Glutamatergic neuron (in vitro differentiated cells): ENCODE measurements around the gene SP2. TPM values are rescaled to one million over a fixed set of nuclear protein-coding genes. Genes with fewer than 3 reads are reported as not detected.

ENCODE experiments used
- DNase-seq: peaks from one replicate; pipeline ENCODE4 v3.0.0; 2022
- H3K27ac Mint-ChIP-seq: one replicate; pipeline ENCODE4 v1.8.0; 2020; ENCODE audit warnings: mild to moderate bottlenecking, mixed read lengths, inconsistent platforms; ENCODE audit not compliant: unreplicated experiment
- H3K27me3 Mint-ChIP-seq: one replicate; pipeline ENCODE4 v1.8.0; 2020; ENCODE audit warnings: mild to moderate bottlenecking, moderate library complexity, mixed read lengths, inconsistent platforms; ENCODE audit not compliant: unreplicated experiment
- H3K36me3 Mint-ChIP-seq: one replicate; pipeline ENCODE4 v1.8.0; 2020; ENCODE audit warnings: mild to moderate bottlenecking, mixed read lengths, inconsistent platforms; ENCODE audit not compliant: unreplicated experiment
- H3K4me1 Mint-ChIP-seq: one replicate; pipeline ENCODE4 v1.8.0; 2020; ENCODE audit warnings: mild to moderate bottlenecking, low read depth, mixed read lengths, inconsistent platforms; ENCODE audit not compliant: unreplicated experiment
- H3K4me3 Mint-ChIP-seq: one replicate; pipeline ENCODE4 v1.8.0; 2020; ENCODE audit warnings: mild to moderate bottlenecking, mixed read lengths, inconsistent platforms; ENCODE audit not compliant: unreplicated experiment
- H3K9me3 Mint-ChIP-seq: one replicate; pipeline ENCODE4 v1.8.0; 2020; ENCODE audit warnings: mild to moderate bottlenecking, moderate library complexity, mixed read lengths, inconsistent platforms; ENCODE audit not compliant: unreplicated experiment
- CTCF ChIP-seq: fragments of 200-600 bp; sonication (generic); IDR thresholded peaks from one replicate; pipeline ENCODE4 v1.5.0; 2021; ENCODE audit not compliant: partially characterized antibody, unreplicated experiment
- total RNA-seq: library from RNA; stranded (reverse); fragmentation: NEBNext Ultra II Directional; extraction: Animal tissue kit (Norgen Biotek cat#: 25700); gene quantifications from one replicate; pipeline ENCODE4 v1.2.1, GENCODE V29; 2021; ENCODE audit not compliant: unreplicated experiment

SP2 gene
- total RNA-seq, 1 donor from 2014 or later = 17.8 TPM

DNA sequence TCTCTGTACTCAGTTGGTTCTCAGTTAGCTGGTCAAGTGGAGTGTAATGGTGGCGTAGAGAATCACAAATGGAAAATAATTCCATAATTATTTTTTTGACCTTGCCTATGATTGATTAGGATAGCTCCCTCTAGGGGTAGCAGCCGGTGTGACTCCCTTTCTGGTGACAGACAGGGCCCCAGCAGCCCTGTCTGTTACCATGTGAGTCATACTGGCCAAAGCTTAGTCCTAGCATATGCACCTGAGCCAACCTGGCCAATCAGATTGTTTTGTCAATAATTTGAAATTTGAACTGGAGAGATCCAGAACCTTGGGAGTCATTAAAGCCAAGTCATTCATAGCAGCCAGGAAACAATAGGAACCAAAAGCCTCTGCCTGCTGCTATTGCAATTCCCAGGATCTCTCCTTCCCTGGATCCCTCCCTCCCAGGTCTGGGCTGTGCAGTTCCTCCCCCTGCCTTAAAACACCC, 50.9 kb downstream of the SP2 start:
- peaks cover 1% of the 10 kb centered on the region for H3K27me3 Mint-ChIP-seq
- H3K9me3 Mint-ChIP-seq = peaks cover 1% of the 10 kb centered on the region
- H3K4me1 Mint-ChIP-seq = peaks cover 5% of the 10 kb centered on the region
- no peak overlapping the region for H3K4me3 Mint-ChIP-seq
- no peaks in the 10 kb centered on the region for H3K36me3 Mint-ChIP-seq
- DNase-seq = peak; percentile 79
- TF ChIP-seq CTCF = peak; percentile 85
- H3K27ac Mint-ChIP-seq = peak overlapping the region; percentile 22

DNA sequence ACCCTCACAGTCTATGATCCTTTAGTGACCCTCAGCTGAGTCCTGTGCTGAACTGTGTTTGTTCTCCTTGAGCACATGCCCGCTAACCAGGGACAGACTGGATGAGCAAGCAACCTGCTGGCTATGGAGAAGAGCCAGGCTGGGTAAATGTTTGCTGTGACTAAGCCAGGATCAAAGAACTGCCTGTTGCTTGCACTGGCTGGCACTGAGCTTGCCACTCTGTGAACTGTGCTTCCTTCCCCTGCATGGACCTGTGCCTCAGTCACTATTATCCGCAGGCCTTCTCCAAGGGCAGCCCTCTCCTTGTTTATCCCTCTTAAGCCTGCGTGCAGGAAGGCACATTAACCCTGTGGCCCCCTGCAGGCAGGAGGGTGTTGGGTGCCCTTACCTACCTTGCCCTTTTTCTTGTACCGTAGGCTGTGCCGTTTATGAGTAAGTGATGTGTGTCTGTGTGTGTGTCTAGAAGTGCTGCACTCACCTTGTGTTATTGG, 52.7 kb downstream of the SP2 start:
- peaks cover 5% of the 10 kb centered on the region for H3K4me1 Mint-ChIP-seq
- H3K36me3 Mint-ChIP-seq = no peaks in the 10 kb centered on the region
- H3K27ac Mint-ChIP-seq = peak overlapping the region; percentile 19
- TF ChIP-seq CTCF = no peak
- peaks cover 1% of the 10 kb centered on the region for H3K27me3 Mint-ChIP-seq
- no peak for DNase-seq
- no peaks in the 10 kb centered on the region for H3K9me3 Mint-ChIP-seq
- H3K4me3 Mint-ChIP-seq = no peak overlapping the region

DNA sequence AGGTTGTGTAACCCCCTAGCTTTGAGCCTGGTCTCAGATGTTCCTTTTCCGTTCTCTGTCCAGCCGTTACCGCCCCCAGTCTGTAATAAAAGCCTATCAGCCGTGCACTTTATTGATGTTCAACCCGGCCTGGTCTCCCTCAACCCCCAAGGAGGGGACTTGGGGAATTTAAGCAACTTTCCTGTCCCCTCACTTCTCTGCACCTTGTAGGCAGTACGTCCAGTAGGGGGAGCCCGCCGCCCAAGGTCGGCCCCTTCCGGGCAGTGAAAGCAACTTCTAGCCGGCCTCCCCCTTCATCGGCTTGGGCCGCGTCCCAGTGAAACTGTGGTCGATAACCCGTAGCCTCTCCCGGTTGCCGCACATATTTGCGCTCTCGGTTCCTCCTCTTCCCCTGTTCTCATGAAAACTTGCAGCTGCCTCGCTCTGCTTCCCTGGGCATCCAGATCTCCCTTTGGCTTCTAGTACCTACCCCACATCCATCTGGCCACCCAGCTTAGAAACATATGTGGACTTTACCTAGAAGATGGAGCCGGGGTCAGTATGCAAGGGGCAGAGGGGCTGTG, 53.2 kb downstream of the SP2 start:
- H3K4me1 Mint-ChIP-seq = peaks cover 5% of the 10 kb centered on the region
- no peaks in the 10 kb centered on the region for H3K36me3 Mint-ChIP-seq
- peak; percentile 86 for TF ChIP-seq CTCF
- H3K27me3 Mint-ChIP-seq = peaks cover 1% of the 10 kb centered on the region
- no peaks in the 10 kb centered on the region for H3K9me3 Mint-ChIP-seq
- H3K4me3 Mint-ChIP-seq = peak overlapping the region; percentile 60
- DNase-seq = peak; percentile 96
- peak overlapping the region; percentile 65 for H3K27ac Mint-ChIP-seq

DNA sequence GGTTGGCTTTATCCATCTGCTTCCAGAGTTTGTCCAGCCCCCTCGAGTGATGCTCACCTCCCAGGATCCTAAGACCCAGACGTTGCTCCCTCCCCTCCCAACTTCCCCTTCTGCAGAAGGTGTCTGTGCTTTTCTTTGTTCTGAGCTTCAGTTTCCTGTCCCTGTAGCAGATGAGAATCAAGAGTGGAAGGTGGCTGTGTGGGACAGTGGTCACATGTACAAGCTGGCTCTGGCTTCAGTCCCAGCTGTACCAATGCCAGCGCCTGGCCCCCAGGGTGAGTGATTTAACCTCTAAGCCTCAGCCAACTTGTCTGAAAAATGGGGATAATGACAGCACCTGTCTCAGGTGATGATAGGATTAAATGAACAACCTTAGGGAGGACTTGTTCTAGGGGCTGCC, 53.9 kb downstream of the SP2 start:
- DNase-seq = no peak
- H3K27ac Mint-ChIP-seq = no peak overlapping the region
- no peaks in the 10 kb centered on the region for H3K36me3 Mint-ChIP-seq
- no peak overlapping the region for H3K4me3 Mint-ChIP-seq
- TF ChIP-seq CTCF = no peak
- H3K27me3 Mint-ChIP-seq = peaks cover 1% of the 10 kb centered on the region
- H3K4me1 Mint-ChIP-seq = peaks cover 5% of the 10 kb centered on the region
- no peaks in the 10 kb centered on the region for H3K9me3 Mint-ChIP-seq

GRCh38 chr17:47950448-47950847, 54.4 kb downstream of the SP2 start:
- no peak overlapping the region for H3K27ac Mint-ChIP-seq
- no peaks in the 10 kb centered on the region for H3K36me3 Mint-ChIP-seq
- DNase-seq = no peak
- peaks cover 1% of the 10 kb centered on the region for H3K27me3 Mint-ChIP-seq
- no peaks in the 10 kb centered on the region for H3K9me3 Mint-ChIP-seq
- H3K4me3 Mint-ChIP-seq = no peak overlapping the region
- H3K4me1 Mint-ChIP-seq = peaks cover 5% of the 10 kb centered on the region
- no peak for TF ChIP-seq CTCF
